Activated CD8-positive, alpha-beta T cell treated with anti-CD3 and anti-CD28 coated beads for 36 hours (primary cell): ENCODE measurements around the gene CFAP97D2. TPM values are rescaled to one million over a fixed set of nuclear protein-coding genes. Genes with fewer than 3 reads are reported as not detected.

Experiments used
- ATAC-seq: fragments of 200-7000 bp; cut with Tn5 transposase; one replicate; pipeline ENCODE4 v1.10.0; 2021; ENCODE audit warnings: mild to moderate bottlenecking, moderate library complexity
- CTCF ChIA-PET: fragments of 350-600 bp; sonication (Branson Sonifier 250); formaldehyde crosslinking; loops from one replicate; lab custom pipeline; 2021; ENCODE audit warnings: antibody characterized with exemption; lab: Charles Lee
- POLR2A ChIA-PET: fragments of 350-600 bp; sonication (Branson Sonifier 250); formaldehyde crosslinking; loops from one replicate; lab custom pipeline; 2021; ENCODE audit warnings: antibody characterized with exemption; lab: Charles Lee
- DNase-seq: peaks from one replicate; pipeline ENCODE4 v3.0.0-alpha.2; 2020
- H3K27ac Mint-ChIP-seq: one replicate; pipeline ENCODE4 v1.8.0; 2021; ENCODE audit warnings: mild to moderate bottlenecking, mixed read lengths
- H3K27me3 Mint-ChIP-seq: one replicate; pipeline ENCODE4 v1.8.0; 2021; ENCODE audit warnings: mixed read lengths
- H3K36me3 Mint-ChIP-seq: one replicate; pipeline ENCODE4 v1.8.0; 2021; ENCODE audit warnings: low read depth, mixed read lengths
- H3K4me1 Mint-ChIP-seq: one replicate; pipeline ENCODE4 v1.8.0; 2021; ENCODE audit warnings: low read depth, mixed read lengths
- H3K4me3 Mint-ChIP-seq: one replicate; pipeline ENCODE4 v1.8.0; 2021; ENCODE audit warnings: mild to moderate bottlenecking, moderate library complexity, mixed read lengths
- H3K9me3 Mint-ChIP-seq: one replicate; pipeline ENCODE4 v1.8.0; 2021; ENCODE audit warnings: mixed read lengths
- intact Hi-C: fragments of 100-400 bp; cut with micrococcal nuclease; formaldehyde crosslinking; loops from one replicate; pipeline ENCODE4 v1.10.0; 2022
- total RNA-seq, 2 experiments: library from RNA; stranded (reverse); gene quantifications; one replicate each; pipeline ENCODE4 v1.2.3, GENCODE V29; 2021
- TF ChIP-seq, protein P1 (sequence below): fragments of 200-600 bp; IDR thresholded peaks from one replicate; pipeline ENCODE4 v1.8.0; 2022; ENCODE audit warnings: antibody characterized with exemption, mild to moderate bottlenecking

Gene CFAP97D2
- total RNA-seq, 2 experiments from 2014 or later = not detected

DNA sequence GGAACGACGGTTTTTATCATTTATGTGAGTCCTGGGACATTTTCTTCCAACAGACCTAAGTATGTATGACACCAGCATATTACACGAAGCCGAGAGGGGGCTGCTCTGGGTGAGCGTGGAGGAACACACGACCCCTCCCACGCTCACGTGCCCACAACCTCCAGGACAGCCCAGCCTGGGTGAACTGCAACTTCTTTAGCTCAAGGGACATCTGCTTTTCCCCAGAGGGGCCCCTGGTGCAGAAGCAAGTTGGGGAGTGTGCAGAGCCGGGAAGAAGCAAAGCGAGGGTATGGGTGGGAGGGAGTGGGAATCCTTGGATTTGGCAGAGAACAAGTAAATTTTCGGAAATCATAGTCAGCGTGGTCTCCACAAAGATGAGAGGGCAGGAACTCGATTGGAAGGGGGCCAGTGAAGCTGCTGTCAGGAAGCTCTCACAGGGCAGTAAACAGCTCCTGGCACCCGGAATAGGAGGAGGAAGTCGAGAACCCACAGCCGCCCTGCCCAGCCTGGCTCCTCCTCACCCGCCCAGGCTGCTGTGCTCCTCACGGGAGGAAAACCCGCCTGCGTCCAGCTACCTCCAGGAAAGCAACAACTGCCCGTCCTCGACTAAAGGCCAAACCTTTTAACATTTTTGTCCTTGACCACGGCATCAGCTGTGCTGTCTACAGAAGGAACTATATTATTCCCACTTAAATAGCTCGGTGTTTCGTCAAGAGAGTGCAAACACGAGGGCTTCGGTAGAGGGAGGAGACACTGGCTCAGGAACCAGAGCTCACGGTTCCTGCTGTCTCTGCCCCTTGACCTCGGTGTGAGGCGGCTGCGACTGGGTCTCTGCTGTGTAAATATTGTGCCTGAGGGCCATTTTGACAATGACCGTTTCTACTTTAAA is 17.2 kb upstream of the CFAP97D2 start:
- ChIA-PET CTCF (interaction anchor here (1.0 to 1.5 kb wide), 2 partner anchors 16 to 17 kb away, joined by 3 read pairs; no protein-coding TSS in a partner anchor), POLR2A (interaction anchor here (0.9 to 1.6 kb wide), 6 partner anchors 10 to 32 kb away, joined by 3 to 7 read pairs (median 4); no protein-coding TSS in a partner anchor)
- intact Hi-C loops = no loop called here
- no peaks in the 10 kb centered on the region for H3K27me3 Mint-ChIP-seq
- ATAC-seq (peak; percentile 54), DNase-seq (no peak)
- H3K36me3 Mint-ChIP-seq = peaks cover 2% of the 10 kb centered on the region
- H3K9me3 Mint-ChIP-seq = no peaks in the 10 kb centered on the region
- peak overlapping the region; percentile 53 for H3K4me3 Mint-ChIP-seq
- TF ChIP-seq, protein P1, sequence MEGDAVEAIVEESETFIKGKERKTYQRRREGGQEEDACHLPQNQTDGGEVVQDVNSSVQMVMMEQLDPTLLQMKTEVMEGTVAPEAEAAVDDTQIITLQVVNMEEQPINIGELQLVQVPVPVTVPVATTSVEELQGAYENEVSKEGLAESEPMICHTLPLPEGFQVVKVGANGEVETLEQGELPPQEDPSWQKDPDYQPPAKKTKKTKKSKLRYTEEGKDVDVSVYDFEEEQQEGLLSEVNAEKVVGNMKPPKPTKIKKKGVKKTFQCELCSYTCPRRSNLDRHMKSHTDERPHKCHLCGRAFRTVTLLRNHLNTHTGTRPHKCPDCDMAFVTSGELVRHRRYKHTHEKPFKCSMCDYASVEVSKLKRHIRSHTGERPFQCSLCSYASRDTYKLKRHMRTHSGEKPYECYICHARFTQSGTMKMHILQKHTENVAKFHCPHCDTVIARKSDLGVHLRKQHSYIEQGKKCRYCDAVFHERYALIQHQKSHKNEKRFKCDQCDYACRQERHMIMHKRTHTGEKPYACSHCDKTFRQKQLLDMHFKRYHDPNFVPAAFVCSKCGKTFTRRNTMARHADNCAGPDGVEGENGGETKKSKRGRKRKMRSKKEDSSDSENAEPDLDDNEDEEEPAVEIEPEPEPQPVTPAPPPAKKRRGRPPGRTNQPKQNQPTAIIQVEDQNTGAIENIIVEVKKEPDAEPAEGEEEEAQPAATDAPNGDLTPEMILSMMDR = no peak
- H3K27ac Mint-ChIP-seq = peak overlapping the region; percentile 79
- peaks cover 62% of the 10 kb centered on the region for H3K4me1 Mint-ChIP-seq

DNA sequence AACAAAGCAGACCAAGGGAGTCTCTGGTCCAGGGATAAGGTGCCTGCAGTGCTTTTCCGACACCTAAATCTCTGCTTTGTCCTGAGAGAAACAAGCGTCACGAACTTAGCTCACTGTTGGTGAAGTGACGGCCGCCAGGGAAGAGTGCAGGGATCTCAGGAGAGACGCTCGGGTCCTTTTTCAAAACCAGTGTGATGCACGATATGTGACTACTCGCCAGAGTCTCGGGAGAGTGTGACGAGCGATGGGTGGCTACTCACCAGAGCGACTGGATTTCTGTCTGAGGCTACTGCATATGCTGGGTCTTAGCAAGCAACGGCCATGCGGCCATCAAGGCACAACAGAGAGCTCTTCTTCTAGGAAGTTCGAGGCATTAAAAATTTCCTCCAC is 16.5 kb upstream of the CFAP97D2 start:
- ChIA-PET CTCF (interaction anchor here (1.0 to 1.5 kb wide), 2 partner anchors 16 to 18 kb away, joined by 3 read pairs; no protein-coding TSS in a partner anchor), POLR2A (interaction anchor here (1.0 to 1.6 kb wide), 5 partner anchors 11 to 32 kb away, joined by 3 to 7 read pairs (median 5); no protein-coding TSS in a partner anchor)
- H3K4me1 Mint-ChIP-seq = peaks cover 66% of the 10 kb centered on the region
- peaks cover 2% of the 10 kb centered on the region for H3K36me3 Mint-ChIP-seq
- no peak overlapping the region for H3K4me3 Mint-ChIP-seq
- H3K9me3 Mint-ChIP-seq = peaks cover 2% of the 10 kb centered on the region
- intact Hi-C loops = no loop called here
- no peak for DNase-seq
- TF ChIP-seq, protein P1 = no peak
- ATAC-seq = no peak
- H3K27ac Mint-ChIP-seq = no peak overlapping the region
- H3K27me3 Mint-ChIP-seq = no peaks in the 10 kb centered on the region

DNA sequence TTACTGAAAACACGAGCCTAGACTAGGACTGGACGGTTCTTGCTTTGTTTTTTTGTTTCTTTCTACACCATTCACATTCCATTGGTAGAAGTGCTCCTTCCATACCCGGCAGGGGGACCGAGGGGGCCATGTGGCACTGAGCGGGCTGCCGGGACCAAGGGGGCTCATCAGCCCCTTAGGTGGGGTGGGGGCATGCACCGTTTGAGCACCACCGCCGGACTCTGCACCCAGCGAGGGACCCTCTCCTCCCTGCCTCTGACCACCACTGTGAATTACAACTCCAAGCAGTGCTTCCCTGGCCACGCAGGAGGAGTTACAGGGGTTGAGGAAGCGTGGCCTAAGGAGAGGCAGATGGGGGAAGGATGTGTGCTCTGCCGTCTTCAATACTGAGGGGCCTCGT is 15.0 kb upstream of the CFAP97D2 start:
- intact Hi-C loops = no loop called here
- DNase-seq = no peak
- no peak for ATAC-seq
- ChIA-PET POLR2A (interaction anchor here (0.9 kb wide), 1 partner anchor 18 kb away, joined by 3 read pairs; no protein-coding TSS in a partner anchor), CTCF (no interaction called here)
- H3K36me3 Mint-ChIP-seq = peaks cover 2% of the 10 kb centered on the region
- H3K4me1 Mint-ChIP-seq = peaks cover 66% of the 10 kb centered on the region
- H3K4me3 Mint-ChIP-seq = no peak overlapping the region
- H3K27me3 Mint-ChIP-seq = no peaks in the 10 kb centered on the region
- H3K27ac Mint-ChIP-seq = no peak overlapping the region
- peaks cover 5% of the 10 kb centered on the region for H3K9me3 Mint-ChIP-seq
- TF ChIP-seq, protein P1 = no peak

DNA sequence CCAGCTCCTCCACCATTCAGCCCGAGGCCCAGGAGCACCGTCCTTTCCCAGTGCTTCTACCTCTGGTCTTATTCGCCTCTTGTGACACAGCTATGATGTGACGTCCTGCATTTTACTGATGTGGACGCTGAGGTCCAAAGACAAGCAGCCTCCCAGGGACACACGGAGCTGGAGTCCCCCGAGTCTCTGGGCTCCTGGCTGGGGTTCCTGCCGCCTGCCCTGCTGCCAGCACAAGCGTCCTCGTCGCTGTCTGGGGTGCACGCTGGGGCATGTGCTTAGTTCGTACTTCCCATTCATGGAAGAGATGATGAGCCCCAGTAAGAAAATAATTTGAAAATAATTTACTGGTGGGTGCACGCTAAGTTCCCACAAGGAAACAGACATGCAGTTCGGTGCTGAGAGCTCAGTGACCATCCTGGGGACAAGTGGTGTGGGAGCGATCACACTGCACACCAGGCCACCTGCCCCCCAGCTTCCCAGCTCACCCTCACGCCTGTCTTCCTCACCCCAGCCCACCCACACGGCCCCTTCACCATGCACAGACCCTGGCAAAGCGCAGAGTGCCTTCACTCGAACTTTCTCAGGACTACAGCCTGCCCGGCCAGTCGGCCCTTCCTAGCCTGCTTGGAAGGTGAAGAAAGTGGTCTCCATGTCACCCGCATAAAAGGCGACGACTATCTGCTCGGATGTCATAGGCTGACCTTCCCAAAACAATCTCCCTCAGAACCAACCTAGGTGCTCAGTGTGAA is 14.2 kb upstream of the CFAP97D2 start:
- DNase-seq (no peak), ATAC-seq (no peak)
- ChIA-PET POLR2A (interaction anchor here (1.2 kb wide), 1 partner anchor 14 kb away, joined by 5 read pairs; no protein-coding TSS in a partner anchor), CTCF (no interaction called here)
- Mint-ChIP-seq H3K36me3 (peaks cover 2% of the 10 kb centered on the region), H3K9me3 (peaks cover 5% of the 10 kb centered on the region), H3K4me3 (no peak overlapping the region), H3K4me1 (peaks cover 60% of the 10 kb centered on the region), H3K27me3 (no peaks in the 10 kb centered on the region), H3K27ac (no peak overlapping the region)
- intact Hi-C loops = no loop called here
- TF ChIP-seq, protein P1 = no peak
